Measurements from ENCODE around the gene OVCA2.

Gene OVCA2

GRCh38 chr17:2034157-2034556, 7.7 kb upstream of the OVCA2 start:
- Histone ChIP-seq H3K4me2 (ENCODE audit: low read length) (no peak overlapping the region), H3F3A (ENCODE audit: insufficient read depth, low read length) (no peaks in the 10 kb centered on the region), H2AFZ (ENCODE audit: low read length) (no peak overlapping the region), H3K36me3 (ENCODE audit: insufficient read depth, low read length) (peaks cover 20% of the 10 kb centered on the region; the same call in 1 of the 2 replicates), H3K79me2 (ENCODE audit: insufficient read depth, low read length) (no peaks in the 10 kb centered on the region), H3K9me3 (ENCODE audit: low read length) (no peaks in the 10 kb centered on the region), H3K4me3 (ENCODE audit: low read depth, low read length, poor library complexity, severe bottlenecking) (no peak overlapping the region), H3K27ac (ENCODE audit: low read depth, low read length, poor library complexity, severe bottlenecking) (no peak overlapping the region), H3K27me3 (ENCODE audit: insufficient read depth, low read length) (no peaks in the 10 kb centered on the region), H4K20me1 (ENCODE audit: insufficient read depth, low read length) (no peaks in the 10 kb centered on the region), H3K4me1 (ENCODE audit: insufficient read depth, low read length, severe bottlenecking) (peaks cover 16% of the 10 kb centered on the region), H3K9me2 (ENCODE audit: low read depth, low read length) (no peaks in the 10 kb centered on the region), H3K9ac (ENCODE audit: low read length) (no peak overlapping the region)
- TF ChIP-seq CTCF (IDR thresholded peaks at IDR 0.05; ENCODE audit: low read length) (no peak), EZH2 (IDR thresholded peaks at IDR 0.05; ENCODE audit: borderline replicate concordance, low read length) (no peak)

- H3K4me1 ChIP-seq (ENCODE audit: insufficient read depth, low read length, severe bottlenecking), result peaks cover 12% of the 10 kb centered on the region
- H3K9me2 ChIP-seq (ENCODE audit: low read depth, low read length), result no peaks in the 10 kb centered on the region
- no peaks in the 10 kb centered on the region for H3F3A ChIP-seq (ENCODE audit: insufficient read depth, low read length)
- no peak overlapping the region for H3K9ac ChIP-seq (ENCODE audit: low read length)
- H4K20me1 ChIP-seq (ENCODE audit: insufficient read depth, low read length), result no peaks in the 10 kb centered on the region
- H3K9me3 ChIP-seq (ENCODE audit: low read length), result no peaks in the 10 kb centered on the region
- H3K79me2 ChIP-seq (ENCODE audit: insufficient read depth, low read length), result no peaks in the 10 kb centered on the region
- H3K36me3 ChIP-seq (ENCODE audit: insufficient read depth, low read length), result peaks cover 20% of the 10 kb centered on the region; the same call in 1 of the 2 replicates
- no peak overlapping the region for H3K4me2 ChIP-seq (ENCODE audit: low read length)
- no peak overlapping the region for H3K4me3 ChIP-seq (ENCODE audit: low read depth, low read length, poor library complexity, severe bottlenecking)
- H2AFZ ChIP-seq (ENCODE audit: low read length), result no peak overlapping the region
- no peak for TF ChIP-seq CTCF (IDR thresholded peaks at IDR 0.05; ENCODE audit: low read length)
- no peak for TF ChIP-seq EZH2 (IDR thresholded peaks at IDR 0.05; ENCODE audit: borderline replicate concordance, low read length)
- no peaks in the 10 kb centered on the region for H3K27me3 ChIP-seq (ENCODE audit: insufficient read depth, low read length)
- H3K27ac ChIP-seq (ENCODE audit: low read depth, low read length, poor library complexity, severe bottlenecking), result no peak overlapping the region
These were observed 6.8 kb upstream of the OVCA2 start for GRCh38 chr17:2034806-2035540.

- Histone ChIP-seq H3F3A (ENCODE audit: insufficient read depth, low read length) (no peaks in the 10 kb centered on the region), H3K9me2 (ENCODE audit: low read depth, low read length) (no peaks in the 10 kb centered on the region), H3K4me3 (ENCODE audit: low read depth, low read length, poor library complexity, severe bottlenecking) (no peak overlapping the region), H3K27ac (ENCODE audit: low read depth, low read length, poor library complexity, severe bottlenecking) (no peak overlapping the region), H3K4me1 (ENCODE audit: insufficient read depth, low read length, severe bottlenecking) (peaks cover 10% of the 10 kb centered on the region), H3K79me2 (ENCODE audit: insufficient read depth, low read length) (no peaks in the 10 kb centered on the region), H2AFZ (ENCODE audit: low read length) (no peak overlapping the region), H3K9ac (ENCODE audit: low read length) (no peak overlapping the region), H3K36me3 (ENCODE audit: insufficient read depth, low read length) (peaks cover 28% of the 10 kb centered on the region), H4K20me1 (ENCODE audit: insufficient read depth, low read length) (no peaks in the 10 kb centered on the region), H3K27me3 (ENCODE audit: insufficient read depth, low read length) (no peaks in the 10 kb centered on the region), H3K4me2 (ENCODE audit: low read length) (no peak overlapping the region), H3K9me3 (ENCODE audit: low read length) (no peaks in the 10 kb centered on the region)
- TF ChIP-seq CTCF (IDR thresholded peaks at IDR 0.05; ENCODE audit: low read length) (no peak), EZH2 (IDR thresholded peaks at IDR 0.05; ENCODE audit: borderline replicate concordance, low read length) (no peak)
These were observed 6.0 kb upstream of the OVCA2 start for GRCh38 chr17:2035541-2036488.

Data from OCI-LY1 (cell line).